LoVo (cell line): Measurements from ENCODE around the gene DNAJC4.

Source experiments
- DNase-seq: peaks from one replicate; pipeline ENCODE4 v3.0.0-alpha.2; 2016; ENCODE audit warnings: low spot score

DNAJC4 gene

DNA sequence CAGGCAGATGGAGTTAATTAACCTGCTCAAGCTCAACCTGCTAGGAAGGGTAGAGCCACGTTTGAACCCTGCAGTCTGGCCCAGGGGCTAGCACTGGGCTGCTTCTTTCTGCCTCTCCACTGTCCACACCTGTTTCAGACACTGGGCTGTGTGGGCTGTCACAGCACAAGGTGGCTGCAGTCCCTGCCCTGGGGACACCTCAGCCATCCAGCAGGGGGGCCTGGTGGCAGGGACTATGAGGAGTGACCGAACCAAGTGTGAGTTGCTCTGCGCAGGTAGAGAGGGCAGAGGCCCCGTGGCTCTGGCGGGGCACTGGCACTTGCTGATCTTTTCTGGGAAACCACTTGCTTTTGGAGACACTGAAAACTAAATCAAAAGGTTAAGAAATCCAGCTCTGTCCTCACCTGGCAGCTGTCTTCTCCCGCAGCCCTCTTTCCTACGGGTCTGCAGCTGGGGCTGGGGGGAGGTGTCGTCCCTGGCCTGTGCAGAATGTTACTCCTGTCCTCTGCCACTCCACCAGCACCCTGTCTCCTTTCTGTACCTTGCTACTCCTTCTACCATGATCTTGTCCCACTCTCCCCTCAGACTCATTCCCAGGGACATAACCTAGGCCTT lies 48.3 kb downstream of the DNAJC4 start:
- DNase-seq, result no peak

DNA sequence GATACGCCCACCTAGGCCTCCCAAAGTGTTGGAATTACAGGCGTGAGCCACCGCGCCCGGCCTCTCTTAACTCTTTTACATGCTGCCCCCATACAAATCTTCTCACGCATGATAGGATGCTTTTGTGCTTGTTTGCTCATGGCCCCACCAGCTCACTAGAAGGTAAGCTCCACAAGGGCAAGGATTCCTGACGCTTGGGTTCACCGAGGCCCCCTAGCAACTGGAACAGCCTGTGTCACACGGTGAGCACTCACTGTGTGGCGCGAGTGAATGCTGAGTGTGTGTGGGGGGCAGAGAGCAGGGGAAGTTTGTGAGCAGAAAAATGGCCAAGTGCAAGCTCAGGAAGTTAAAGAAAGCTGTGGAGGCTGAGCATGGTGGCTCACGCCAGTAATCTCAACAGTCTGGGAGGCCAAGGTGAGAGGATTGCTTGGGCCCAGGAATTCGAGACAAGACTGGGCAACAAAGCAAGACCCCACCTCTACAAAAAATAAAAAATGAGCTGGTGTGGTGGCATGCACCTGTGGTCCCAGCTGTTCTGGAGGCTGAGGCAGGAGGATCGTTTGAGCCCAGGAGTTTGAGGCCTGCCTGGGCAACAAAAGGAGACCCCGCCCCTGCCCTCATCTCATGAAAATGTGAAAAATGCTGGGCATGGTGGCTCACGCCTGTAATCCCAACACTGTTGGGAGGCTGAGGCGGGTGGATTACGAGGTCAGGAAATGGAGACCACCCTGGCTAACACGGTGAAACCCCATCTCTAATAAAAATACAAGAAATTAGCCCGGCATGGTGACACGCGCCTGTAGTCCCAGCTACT lies 51.8 kb downstream of the DNAJC4 start:
- DNase-seq, result no peak

DNA sequence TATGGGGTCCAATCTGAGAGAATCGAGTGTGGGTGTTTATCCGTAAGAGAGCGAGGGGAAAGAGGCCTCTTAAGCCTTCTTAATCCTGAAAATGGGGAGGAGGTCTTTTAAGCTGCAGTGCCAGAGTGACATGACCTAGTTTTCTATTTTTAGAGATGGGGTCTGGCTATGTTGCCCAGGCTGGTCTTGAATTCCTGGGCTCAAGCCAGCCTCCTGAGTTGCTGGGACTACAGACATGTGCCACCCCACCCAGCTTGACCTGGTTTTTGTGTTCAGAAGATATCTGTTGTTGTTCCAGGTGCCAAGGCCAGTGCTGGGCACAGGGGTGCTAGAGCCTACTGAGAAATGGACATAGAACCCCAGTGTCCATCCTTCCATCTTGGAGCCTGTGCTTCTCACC lies 52.7 kb downstream of the DNAJC4 start:
- DNase-seq, result no peak
